Heart left ventricle (tissue), 13 donors: ENCODE results near the gene TCP10L.

Experiments
- CTCF ChIP-seq, 12 donors: fragments of 200-600 bp; sonication (generic) in 4 of 12; IDR thresholded peaks; one replicate each; pipeline versions ENCODE4 v1.5.0 to v1.8.0; 2018 to 2022; ENCODE audit warnings: antibody characterized with exemption in 12 of 12, mild to moderate bottlenecking in 5 of 12
- POLR2A ChIP-seq, 2 donors: fragments of 450-650 bp; IDR thresholded peaks; one replicate each; pipeline ENCODE4 v1.6.1; 2017; ENCODE audit warnings: antibody characterized with exemption in 2 of 2, mild to moderate bottlenecking in 2 of 2, moderate library complexity in 2 of 2
- donor health status: ischemic (EF 13 %, LVEDD 7.1; RV severe dilation, severe dysfunction).
- donor health status: DM: no; HTN: yes; CAD: no.
- donor health status: DM: no; HTN: no; CAD: no.
- donor health status: ischemic (EF 25% LVEDD 6.9; RV normal size, moderate dysfunction).
- donor health status: ischemic (EF 25% LVEDD 5.7; RV mildly dilated, moderate dysfunction).
- donor health status: ischemic (EF 35%, LVEDD 5.7; RV mildly dilated, moderate dysfunction).
- donor health status: nonischemic (EF 11% LVEDD 7.7; RV severe dilation, severe dysfunction).
- donor health status: DM: yes; HTN: yes; CAD: no.
- donor health status: PGD.
- donor health status: ischemic (EF 29% LVEDD 5.4; RV normal size, mild dysfunction).
- donor health status: nonischemic (EF 23%, LVEDD 6.1; RV moderate dilation, normal function).

- TF ChIP-seq POLR2A (IDR thresholded peaks at IDR 0.05) (no peak), CTCF (IDR thresholded peaks at IDR 0.05) (no peak)
Measured at GRCh38 chr21:32605469-32605868, 20.1 kb upstream of the TCP10L start.
